AG20443 (cell line): Measurements from ENCODE around the gene COPZ2.

Source experiments
- DNase-seq: peaks from one replicate; pipeline ENCODE4 v3.0.0; 2012; ENCODE audit warnings: low spot score, mixed read lengths

The COPZ2 gene

DNA sequence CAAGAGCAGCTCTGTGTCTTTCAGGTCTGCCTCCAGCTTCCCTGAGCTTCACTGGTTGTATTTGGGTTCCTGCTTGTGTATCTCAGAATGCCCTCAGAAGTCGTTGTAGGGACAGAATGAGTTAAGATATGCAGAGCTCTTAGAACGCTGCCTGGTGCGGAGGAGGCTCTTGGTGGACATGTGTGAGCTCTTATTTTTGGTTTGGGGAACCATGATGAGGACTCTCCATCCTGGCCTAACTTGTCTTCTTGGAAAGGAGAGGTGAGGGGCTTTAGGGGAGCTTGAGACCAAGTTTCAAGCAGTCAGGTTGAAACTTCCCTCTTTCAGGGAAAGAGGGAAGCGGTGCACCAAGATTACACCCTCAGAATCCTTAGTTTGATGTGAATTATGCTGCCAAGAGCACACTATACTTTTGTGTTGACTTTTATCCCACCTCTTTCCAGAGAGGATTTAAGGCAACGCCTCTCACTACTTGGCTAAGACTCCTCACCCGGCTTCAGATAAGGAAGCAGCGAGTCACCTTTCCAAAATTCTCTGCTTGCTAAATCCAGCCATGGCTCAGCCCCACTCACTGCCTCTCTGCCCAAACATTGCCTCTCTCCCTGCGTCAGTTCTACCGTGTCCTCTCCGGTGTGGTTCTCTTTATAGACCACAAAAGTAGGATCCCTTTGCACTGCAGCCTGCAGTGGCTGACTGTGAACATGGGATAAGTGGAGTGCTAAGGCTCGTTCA lies 53.9 kb downstream of the COPZ2 start:
- peak; percentile 46 for DNase-seq

- no peak for DNase-seq
Observed at GRCh38 chr17:47982645-47983390, 54.8 kb downstream of the COPZ2 start.

- DNase-seq: no peak
Observed at GRCh38 chr17:47982091-47982617, 55.4 kb downstream of the COPZ2 start.

- DNase-seq: no peak
Observed at GRCh38 chr17:47981462-47981861, 56.1 kb downstream of the COPZ2 start.

- no peak for DNase-seq
Observed at GRCh38 chr17:47980541-47980940, 57.1 kb downstream of the COPZ2 start.

- peak; percentile 86 for DNase-seq
Observed at GRCh38 chr17:47978324-47978723, 59.3 kb downstream of the COPZ2 start.
